ENCODE data around the gene SDC4. TPM values are rescaled to one million over a fixed set of nuclear protein-coding genes. Genes with fewer than 3 reads are reported as not detected.

Gene SDC4
- total and polyA plus RNA-seq, 4 donors: 54.4 to 147 (median 83.6) TPM

GRCh38 chr20:45359406-45360148, 11.4 kb upstream of the SDC4 start:
- Histone ChIP-seq H3K4me3 (ENCODE audit: low read depth in 1 of 3, low read length in 3 of 3) (no peak overlapping the region), H3K9ac (ENCODE audit: low read depth in 1 of 2, low read length in 2 of 2) (peak overlapping the region; percentile 20 to 92)

More at GRCh38 chr20:45359406-45360148, 11.4 kb upstream of the SDC4 start:
- DNase-seq (ENCODE audit: low spot score): no peak
- peaks cover 16 to 52% (median 39%) of the 10 kb centered on the region in 4 donors for H3K4me1 ChIP-seq (ENCODE audit: control insufficient read depth in 4 of 4, insufficient read depth in 4 of 4, low read length in 3 of 4)
- H3K9me3 ChIP-seq (ENCODE audit: control insufficient read depth in 4 of 4, low read length in 3 of 4): no peaks in the 10 kb centered on the region
- no peaks in the 10 kb centered on the region for H3K36me3 ChIP-seq (ENCODE audit: control insufficient read depth in 4 of 4, insufficient read depth in 3 of 4, low read depth in 1 of 4, low read length in 3 of 4)
- TF ChIP-seq YY1 (IDR thresholded peaks at IDR 0.05) (no peak), RAD21 (IDR thresholded peaks at IDR 0.05) (peak in 1 of 2 donors; percentile 8), RXRA (IDR thresholded peaks at IDR 0.05) (peak; percentile 73 to 79), HNF4A (conservative IDR thresholded peaks at IDR 0.05) (peak; percentile 32 to 66), GABPA (IDR thresholded peaks at IDR 0.05 in 1 of 2, conservative IDR thresholded peaks at IDR 0.05 in 1 of 2) (peak in 1 of 2 donors; percentile 9), ATF3 (IDR thresholded peaks at IDR 0.05) (peak; percentile 90), SP1 (IDR thresholded peaks at IDR 0.05) (peak; percentile 74), EGR1 (IDR thresholded peaks at IDR 0.05; ENCODE audit: low read depth in 2 of 2) (peak in 1 of 2 donors; percentile 35), JUND (IDR thresholded peaks at IDR 0.05) (peak; percentile 69 to 88), NR2F2 (IDR thresholded peaks at IDR 0.05) (no peak)
- TF ChIP-seq, protein P1, sequence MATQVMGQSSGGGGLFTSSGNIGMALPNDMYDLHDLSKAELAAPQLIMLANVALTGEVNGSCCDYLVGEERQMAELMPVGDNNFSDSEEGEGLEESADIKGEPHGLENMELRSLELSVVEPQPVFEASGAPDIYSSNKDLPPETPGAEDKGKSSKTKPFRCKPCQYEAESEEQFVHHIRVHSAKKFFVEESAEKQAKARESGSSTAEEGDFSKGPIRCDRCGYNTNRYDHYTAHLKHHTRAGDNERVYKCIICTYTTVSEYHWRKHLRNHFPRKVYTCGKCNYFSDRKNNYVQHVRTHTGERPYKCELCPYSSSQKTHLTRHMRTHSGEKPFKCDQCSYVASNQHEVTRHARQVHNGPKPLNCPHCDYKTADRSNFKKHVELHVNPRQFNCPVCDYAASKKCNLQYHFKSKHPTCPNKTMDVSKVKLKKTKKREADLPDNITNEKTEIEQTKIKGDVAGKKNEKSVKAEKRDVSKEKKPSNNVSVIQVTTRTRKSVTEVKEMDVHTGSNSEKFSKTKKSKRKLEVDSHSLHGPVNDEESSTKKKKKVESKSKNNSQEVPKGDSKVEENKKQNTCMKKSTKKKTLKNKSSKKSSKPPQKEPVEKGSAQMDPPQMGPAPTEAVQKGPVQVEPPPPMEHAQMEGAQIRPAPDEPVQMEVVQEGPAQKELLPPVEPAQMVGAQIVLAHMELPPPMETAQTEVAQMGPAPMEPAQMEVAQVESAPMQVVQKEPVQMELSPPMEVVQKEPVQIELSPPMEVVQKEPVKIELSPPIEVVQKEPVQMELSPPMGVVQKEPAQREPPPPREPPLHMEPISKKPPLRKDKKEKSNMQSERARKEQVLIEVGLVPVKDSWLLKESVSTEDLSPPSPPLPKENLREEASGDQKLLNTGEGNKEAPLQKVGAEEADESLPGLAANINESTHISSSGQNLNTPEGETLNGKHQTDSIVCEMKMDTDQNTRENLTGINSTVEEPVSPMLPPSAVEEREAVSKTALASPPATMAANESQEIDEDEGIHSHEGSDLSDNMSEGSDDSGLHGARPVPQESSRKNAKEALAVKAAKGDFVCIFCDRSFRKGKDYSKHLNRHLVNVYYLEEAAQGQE (IDR thresholded peaks at IDR 0.05): no peak
- TF ChIP-seq, protein P2, sequence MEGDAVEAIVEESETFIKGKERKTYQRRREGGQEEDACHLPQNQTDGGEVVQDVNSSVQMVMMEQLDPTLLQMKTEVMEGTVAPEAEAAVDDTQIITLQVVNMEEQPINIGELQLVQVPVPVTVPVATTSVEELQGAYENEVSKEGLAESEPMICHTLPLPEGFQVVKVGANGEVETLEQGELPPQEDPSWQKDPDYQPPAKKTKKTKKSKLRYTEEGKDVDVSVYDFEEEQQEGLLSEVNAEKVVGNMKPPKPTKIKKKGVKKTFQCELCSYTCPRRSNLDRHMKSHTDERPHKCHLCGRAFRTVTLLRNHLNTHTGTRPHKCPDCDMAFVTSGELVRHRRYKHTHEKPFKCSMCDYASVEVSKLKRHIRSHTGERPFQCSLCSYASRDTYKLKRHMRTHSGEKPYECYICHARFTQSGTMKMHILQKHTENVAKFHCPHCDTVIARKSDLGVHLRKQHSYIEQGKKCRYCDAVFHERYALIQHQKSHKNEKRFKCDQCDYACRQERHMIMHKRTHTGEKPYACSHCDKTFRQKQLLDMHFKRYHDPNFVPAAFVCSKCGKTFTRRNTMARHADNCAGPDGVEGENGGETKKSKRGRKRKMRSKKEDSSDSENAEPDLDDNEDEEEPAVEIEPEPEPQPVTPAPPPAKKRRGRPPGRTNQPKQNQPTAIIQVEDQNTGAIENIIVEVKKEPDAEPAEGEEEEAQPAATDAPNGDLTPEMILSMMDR (IDR thresholded peaks at IDR 0.05; ENCODE audit: low read depth, low read length, missing input control): no peak
- TF ChIP-seq, protein P3, sequence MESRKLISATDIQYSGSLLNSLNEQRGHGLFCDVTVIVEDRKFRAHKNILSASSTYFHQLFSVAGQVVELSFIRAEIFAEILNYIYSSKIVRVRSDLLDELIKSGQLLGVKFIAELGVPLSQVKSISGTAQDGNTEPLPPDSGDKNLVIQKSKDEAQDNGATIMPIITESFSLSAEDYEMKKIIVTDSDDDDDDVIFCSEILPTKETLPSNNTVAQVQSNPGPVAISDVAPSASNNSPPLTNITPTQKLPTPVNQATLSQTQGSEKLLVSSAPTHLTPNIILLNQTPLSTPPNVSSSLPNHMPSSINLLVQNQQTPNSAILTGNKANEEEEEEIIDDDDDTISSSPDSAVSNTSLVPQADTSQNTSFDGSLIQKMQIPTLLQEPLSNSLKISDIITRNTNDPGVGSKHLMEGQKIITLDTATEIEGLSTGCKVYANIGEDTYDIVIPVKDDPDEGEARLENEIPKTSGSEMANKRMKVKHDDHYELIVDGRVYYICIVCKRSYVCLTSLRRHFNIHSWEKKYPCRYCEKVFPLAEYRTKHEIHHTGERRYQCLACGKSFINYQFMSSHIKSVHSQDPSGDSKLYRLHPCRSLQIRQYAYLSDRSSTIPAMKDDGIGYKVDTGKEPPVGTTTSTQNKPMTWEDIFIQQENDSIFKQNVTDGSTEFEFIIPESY (IDR thresholded peaks at IDR 0.05): no peak
- TF ChIP-seq, protein P4, sequence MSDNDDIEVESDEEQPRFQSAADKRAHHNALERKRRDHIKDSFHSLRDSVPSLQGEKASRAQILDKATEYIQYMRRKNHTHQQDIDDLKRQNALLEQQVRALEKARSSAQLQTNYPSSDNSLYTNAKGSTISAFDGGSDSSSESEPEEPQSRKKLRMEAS (IDR thresholded peaks at IDR 0.05): peak; percentile 20
- H3K27me3 ChIP-seq (ENCODE audit: control insufficient read depth in 4 of 4, insufficient read depth in 4 of 4, low read length in 3 of 4): no peaks in the 10 kb centered on the region
- 25% methylated on average over 9 of the region's 9 CpGs for WGBS
- peak overlapping the region; percentile 98 for H3K27ac ChIP-seq (ENCODE audit: low read depth in 1 of 2, low read length in 2 of 2)
